HepG2 (cell line): ENCODE data around the gene SECTM1. TPM values are rescaled to one million over a fixed set of nuclear protein-coding genes. Genes with fewer than 3 reads are reported as not detected.

Experiments
- ARID2 ChIP-seq: sonication (generic); formaldehyde crosslinking; IDR thresholded peaks from 2 replicates; pipeline ENCODE4 v1.8.1; 2022; ENCODE audit warnings: mild to moderate bottlenecking, missing genetic modification reagents, borderline replicate concordance
- ARNT2 ChIP-seq: sonication (generic); formaldehyde crosslinking; IDR thresholded peaks from 2 replicates; pipeline ENCODE4 v1.8.0; 2022; ENCODE audit warnings: mild to moderate bottlenecking, low read depth, missing genetic modification reagents, moderate library complexity
- ATAD3A ChIP-seq: sonication (generic); formaldehyde crosslinking; IDR thresholded peaks from 2 replicates; pipeline ENCODE4 v1.4.0; 2020; ENCODE audit warnings: missing genetic modification reagents
- FOXO1 ChIP-seq: sonication (generic); formaldehyde crosslinking; IDR thresholded peaks from 2 replicates; pipeline ENCODE4 v1.4.0; 2020; ENCODE audit warnings: missing genetic modification reagents
- GPN1 ChIP-seq: sonication (generic); formaldehyde crosslinking; IDR thresholded peaks from 2 replicates; pipeline ENCODE4 v1.5.1; 2020; ENCODE audit warnings: missing genetic modification reagents, borderline replicate concordance
- HMGXB4 ChIP-seq, 2 experiments: sonication (generic) in 1 of 2; formaldehyde crosslinking in 1 of 2; IDR thresholded peaks; 2 replicates each; pipeline versions ENCODE4 v1.4.0 to v1.6.1; 2018 to 2020; ENCODE audit warnings: missing genetic modification reagents in 2 of 2, borderline replicate concordance in 1 of 2, low read depth in 1 of 2, mild to moderate bottlenecking in 1 of 2, missing biosample characterization in 1 of 2
- MAFK ChIP-seq, 2 experiments: IDR thresholded peaks in 1 of 2; conservative IDR thresholded peaks in 1 of 2; 2 replicates each; pipeline ENCODE4 v1.6.1; 2011; ENCODE audit warnings: improper control_type of control experiment in 2 of 2, low read length in 2 of 2
- MED1 ChIP-seq: sonication (generic); formaldehyde crosslinking; IDR thresholded peaks from 2 replicates; pipeline ENCODE4 v1.4.0; 2020; ENCODE audit warnings: missing genetic modification reagents
- PAF1 ChIP-seq: IDR thresholded peaks from 2 replicates; pipeline ENCODE4 v1.6.1; 2016; ENCODE audit warnings: missing genetic modification reagents, missing compliant biosample characterization
- RFXAP ChIP-seq: sonication (generic); formaldehyde crosslinking; IDR thresholded peaks from 2 replicates; pipeline ENCODE4 v1.4.0; 2020; ENCODE audit warnings: missing genetic modification reagents, borderline replicate concordance
- RXRA ChIP-seq: sonication (generic); formaldehyde crosslinking; IDR thresholded peaks from 2 replicates; pipeline ENCODE4 v1.5.1; 2020; ENCODE audit warnings: missing genetic modification reagents
- ZBTB7A ChIP-seq: sonication (generic); formaldehyde crosslinking; IDR thresholded peaks from 2 replicates; pipeline ENCODE4 v1.8.0; 2022; ENCODE audit warnings: mild to moderate bottlenecking, missing genetic modification reagents
- ZNF225 ChIP-seq: sonication (generic); formaldehyde crosslinking; IDR thresholded peaks from 2 replicates; pipeline ENCODE4 v1.4.0; 2020; ENCODE audit warnings: mild to moderate bottlenecking, missing genetic modification reagents
- ZNF292 ChIP-seq: sonication (generic); formaldehyde crosslinking; IDR thresholded peaks from 2 replicates; pipeline ENCODE4 v1.8.1; 2022; ENCODE audit warnings: mild to moderate bottlenecking, low read depth, missing genetic modification reagents, borderline replicate concordance
- ZNF354B ChIP-seq: sonication (generic); formaldehyde crosslinking; IDR thresholded peaks from 2 replicates; pipeline ENCODE4 v1.8.0; 2022; ENCODE audit warnings: mild to moderate bottlenecking, missing genetic modification reagents
- ZNF790 ChIP-seq: sonication (generic); formaldehyde crosslinking; IDR thresholded peaks from 2 replicates; pipeline ENCODE4 v1.8.0; 2022; ENCODE audit warnings: missing genetic modification reagents, mild to moderate bottlenecking, borderline replicate concordance
- ZSCAN25 ChIP-seq: sonication (generic); formaldehyde crosslinking; IDR thresholded peaks from 2 replicates; pipeline ENCODE4 v1.8.0; 2022; ENCODE audit warnings: mild to moderate bottlenecking, missing genetic modification reagents
- polyA plus RNA-seq, 8 experiments: library from polyadenylated mRNA; depleted of rRNA in 3 of 8; stranded (reverse) in 7 of 8; unstranded in 1 of 8; fragments of >200 nt; fragmentation: Illumina TruSeq in 4 of 8; extraction: Trizol in 4 of 8; gene quantifications; 2 replicates each; pipeline versions ENCODE4 v1.2.1 to v1.2.3, GENCODE V29; 2011 to 2016; ENCODE audit warnings: low read depth in 4 of 8, missing spikeins in 1 of 8, mixed read lengths in 1 of 8; ENCODE audit not compliant: insufficient read depth in 1 of 8
- total RNA-seq, 5 experiments: library from RNA; depleted of rRNA; stranded (reverse); fragments of >200 nt; fragmentation: Illumina TruSeq; extraction: Trizol; gene quantifications; 2 replicates each; pipeline ENCODE4 v1.2.3, GENCODE V29; 2016; ENCODE audit warnings: low read depth in 1 of 5
- TF ChIP-seq, protein P1 (sequence below): sonication (generic); formaldehyde crosslinking; IDR thresholded peaks from 2 replicates; pipeline ENCODE4 v1.5.0; 2020; ENCODE audit warnings: missing genetic modification reagents
- TF ChIP-seq, protein P2 (sequence below): sonication (generic); formaldehyde crosslinking; IDR thresholded peaks from 2 replicates; pipeline ENCODE4; 2020; ENCODE audit warnings: missing genetic modification reagents, mild to moderate bottlenecking, borderline replicate concordance
- TF ChIP-seq, protein P3 (sequence below): IDR thresholded peaks from 2 replicates; pipeline ENCODE4 v1.6.1; 2016; ENCODE audit warnings: mild to moderate bottlenecking

Gene SECTM1
- total and polyA plus RNA-seq, 2 of the 13 experiments (the other 11 are each of a cell fraction or from before 2014, with no cell fraction given): 3.5 to 5.3 TPM

DNA sequence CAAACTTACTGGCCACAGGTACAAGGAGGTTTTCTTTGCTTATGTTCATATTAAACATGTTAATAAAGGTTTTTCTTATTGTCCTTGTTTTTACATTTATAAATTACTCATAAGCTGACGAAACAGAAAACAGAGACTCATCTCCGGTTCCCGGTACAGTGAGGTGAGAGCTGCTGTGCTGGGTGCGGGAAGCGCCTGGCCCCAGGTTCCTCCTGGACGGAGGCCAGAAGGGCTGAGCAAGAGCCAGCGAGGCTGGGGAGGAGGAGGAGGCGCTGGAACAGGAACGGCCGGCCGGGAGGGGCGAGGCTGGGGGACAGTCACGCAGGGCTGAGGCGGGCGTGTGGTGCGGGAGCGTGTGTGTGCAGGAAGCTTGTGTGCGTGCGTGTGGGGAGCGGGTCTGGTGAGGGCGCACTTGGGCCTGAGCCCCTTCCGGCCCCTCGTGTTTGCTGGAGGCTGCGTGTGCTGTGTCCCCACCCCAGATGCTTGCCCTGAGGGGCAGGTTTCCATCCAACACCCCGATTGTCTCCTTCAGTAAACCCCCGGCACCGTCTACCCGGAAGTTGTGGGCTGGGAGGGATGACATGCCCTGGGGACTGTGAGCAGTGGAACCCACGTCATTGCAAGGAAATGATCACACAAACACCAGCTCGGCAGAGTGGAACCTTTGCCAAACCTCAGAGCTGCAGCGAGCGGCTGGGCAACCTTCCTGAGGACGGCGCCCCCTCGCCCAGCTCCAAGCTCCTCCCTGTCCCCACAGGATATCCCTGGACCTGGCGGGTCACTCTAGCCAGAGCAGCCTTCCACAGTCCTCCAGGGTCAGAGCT lies 35.6 kb downstream of the SECTM1 start (continued):
- TF ChIP-seq ZNF225 (CRISPR knock-in tag): peak; percentile 89; the same call in 1 of the 2 replicates
- TF ChIP-seq FOXO1 (CRISPR knock-in tag): peak; percentile 7; the same call in 1 of the 2 replicates
- no peak for TF ChIP-seq ZNF354B (CRISPR knock-in tag)
- peak; percentile 99 for TF ChIP-seq ZSCAN25 (CRISPR knock-in tag)
- peak; percentile 77 for TF ChIP-seq ZNF292
- TF ChIP-seq MAFK (conservative IDR thresholded peaks at IDR 0.05 in 1 of 2, IDR thresholded peaks at IDR 0.05 in 1 of 2; ENCODE audit: low read length in 2 of 2): no peak
- TF ChIP-seq ZNF790 (CRISPR knock-in tag): no peak
- TF ChIP-seq, protein P1, sequence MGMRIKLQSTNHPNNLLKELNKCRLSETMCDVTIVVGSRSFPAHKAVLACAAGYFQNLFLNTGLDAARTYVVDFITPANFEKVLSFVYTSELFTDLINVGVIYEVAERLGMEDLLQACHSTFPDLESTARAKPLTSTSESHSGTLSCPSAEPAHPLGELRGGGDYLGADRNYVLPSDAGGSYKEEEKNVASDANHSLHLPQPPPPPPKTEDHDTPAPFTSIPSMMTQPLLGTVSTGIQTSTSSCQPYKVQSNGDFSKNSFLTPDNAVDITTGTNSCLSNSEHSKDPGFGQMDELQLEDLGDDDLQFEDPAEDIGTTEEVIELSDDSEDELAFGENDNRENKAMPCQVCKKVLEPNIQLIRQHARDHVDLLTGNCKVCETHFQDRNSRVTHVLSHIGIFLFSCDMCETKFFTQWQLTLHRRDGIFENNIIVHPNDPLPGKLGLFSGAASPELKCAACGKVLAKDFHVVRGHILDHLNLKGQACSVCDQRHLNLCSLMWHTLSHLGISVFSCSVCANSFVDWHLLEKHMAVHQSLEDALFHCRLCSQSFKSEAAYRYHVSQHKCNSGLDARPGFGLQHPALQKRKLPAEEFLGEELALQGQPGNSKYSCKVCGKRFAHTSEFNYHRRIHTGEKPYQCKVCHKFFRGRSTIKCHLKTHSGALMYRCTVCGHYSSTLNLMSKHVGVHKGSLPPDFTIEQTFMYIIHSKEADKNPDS: 0 out of 2 replicates have a peak, but pooled peaks have one; percentile 81
- no peak for TF ChIP-seq ARID2 (CRISPR knock-in tag)
- peak; percentile 60; the same call in 1 of the 2 replicates for TF ChIP-seq ZBTB7A
- no peak for TF ChIP-seq GPN1 (CRISPR knock-in tag)
- peak; percentile 5; the same call in 1 of the 2 replicates for TF ChIP-seq MED1 (CRISPR knock-in tag)
- peak; percentile 60 to 69; a peak in 2 of 4 replicates for TF ChIP-seq HMGXB4 (CRISPR knock-in tag; IDR thresholded peaks at IDR 0.05; ENCODE audit: borderline replicate concordance in 1 of 2, low read depth in 1 of 2)
- TF ChIP-seq, protein P2, sequence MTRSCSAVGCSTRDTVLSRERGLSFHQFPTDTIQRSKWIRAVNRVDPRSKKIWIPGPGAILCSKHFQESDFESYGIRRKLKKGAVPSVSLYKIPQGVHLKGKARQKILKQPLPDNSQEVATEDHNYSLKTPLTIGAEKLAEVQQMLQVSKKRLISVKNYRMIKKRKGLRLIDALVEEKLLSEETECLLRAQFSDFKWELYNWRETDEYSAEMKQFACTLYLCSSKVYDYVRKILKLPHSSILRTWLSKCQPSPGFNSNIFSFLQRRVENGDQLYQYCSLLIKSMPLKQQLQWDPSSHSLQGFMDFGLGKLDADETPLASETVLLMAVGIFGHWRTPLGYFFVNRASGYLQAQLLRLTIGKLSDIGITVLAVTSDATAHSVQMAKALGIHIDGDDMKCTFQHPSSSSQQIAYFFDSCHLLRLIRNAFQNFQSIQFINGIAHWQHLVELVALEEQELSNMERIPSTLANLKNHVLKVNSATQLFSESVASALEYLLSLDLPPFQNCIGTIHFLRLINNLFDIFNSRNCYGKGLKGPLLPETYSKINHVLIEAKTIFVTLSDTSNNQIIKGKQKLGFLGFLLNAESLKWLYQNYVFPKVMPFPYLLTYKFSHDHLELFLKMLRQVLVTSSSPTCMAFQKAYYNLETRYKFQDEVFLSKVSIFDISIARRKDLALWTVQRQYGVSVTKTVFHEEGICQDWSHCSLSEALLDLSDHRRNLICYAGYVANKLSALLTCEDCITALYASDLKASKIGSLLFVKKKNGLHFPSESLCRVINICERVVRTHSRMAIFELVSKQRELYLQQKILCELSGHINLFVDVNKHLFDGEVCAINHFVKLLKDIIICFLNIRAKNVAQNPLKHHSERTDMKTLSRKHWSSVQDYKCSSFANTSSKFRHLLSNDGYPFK (CRISPR knock-in tag): peak; percentile 78; the same call in 1 of the 2 replicates
- peak; percentile 24; the same call in 1 of the 2 replicates for TF ChIP-seq RXRA
- TF ChIP-seq, protein P3, sequence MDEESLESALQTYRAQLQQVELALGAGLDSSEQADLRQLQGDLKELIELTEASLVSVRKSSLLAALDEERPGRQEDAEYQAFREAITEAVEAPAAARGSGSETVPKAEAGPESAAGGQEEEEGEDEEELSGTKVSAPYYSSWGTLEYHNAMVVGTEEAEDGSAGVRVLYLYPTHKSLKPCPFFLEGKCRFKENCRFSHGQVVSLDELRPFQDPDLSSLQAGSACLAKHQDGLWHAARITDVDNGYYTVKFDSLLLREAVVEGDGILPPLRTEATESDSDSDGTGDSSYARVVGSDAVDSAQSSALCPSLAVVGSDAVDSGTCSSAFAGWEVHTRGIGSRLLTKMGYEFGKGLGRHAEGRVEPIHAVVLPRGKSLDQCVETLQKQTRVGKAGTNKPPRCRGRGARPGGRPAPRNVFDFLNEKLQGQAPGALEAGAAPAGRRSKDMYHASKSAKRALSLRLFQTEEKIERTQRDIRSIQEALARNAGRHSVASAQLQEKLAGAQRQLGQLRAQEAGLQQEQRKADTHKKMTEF (CRISPR knock-in tag): peak; percentile 61
- TF ChIP-seq ARNT2 (CRISPR knock-in tag): peak; percentile 61; the same call in 1 of the 2 replicates
- 0 out of 2 replicates have a peak, but pooled peaks have one; percentile 35 for TF ChIP-seq ATAD3A (CRISPR knock-in tag)
- TF ChIP-seq RFXAP (CRISPR knock-in tag): 0 out of 2 replicates have a peak, but pooled peaks have one; percentile 6
- TF ChIP-seq PAF1: no peak
